Brain microvascular endothelial cell (primary cell): ENCODE results near the gene UHRF1.

Experiments
- DNase-seq: peaks from one replicate; pipeline ENCODE4 v3.0.0-alpha.2; 2020
- H3K27ac ChIP-seq: fragments of 250-450 bp; sonication (Bioruptor Pico); 2 replicates; pipeline ENCODE4 v1.5.1; 2020; ENCODE audit warnings: mild to moderate bottlenecking, moderate library complexity
- H3K27me3 ChIP-seq: fragments of 250-450 bp; sonication (Bioruptor Pico); replicated peaks from 2 replicates; pipeline ENCODE4 v1.5.1; 2020; ENCODE audit warnings: mild to moderate bottlenecking
- H3K36me3 ChIP-seq: fragments of 250-450 bp; sonication (Bioruptor Pico); replicated peaks from 2 replicates; pipeline ENCODE4 v1.5.1; 2020; ENCODE audit warnings: mild to moderate bottlenecking
- H3K4me3 ChIP-seq: 2 replicates; pipeline ENCODE4 v1.5.1; 2011; ENCODE audit warnings: low read depth, mild to moderate bottlenecking, control low read depth, low read length, moderate library complexity
- CTCF ChIP-seq: IDR thresholded peaks from 2 replicates; pipeline ENCODE4 v1.5.1; 2011; ENCODE audit warnings: low read depth, mild to moderate bottlenecking, moderate library complexity, low read length, control low read depth, inconsistent platforms; ENCODE audit errors: missing control alignments
- in situ Hi-C: cut with HindIII; loops from 2 replicates; pipeline ENCODE4 v1.10.0; 2017; ENCODE audit warnings: low sequenced_read_pairs, low pct_ligation_motif_present

Gene UHRF1

GRCh38 chr19:4985551-4985991 is 76.3 kb downstream of the UHRF1 start:
- in situ Hi-C loops = no loop called here
- no peak for TF ChIP-seq CTCF
- Histone ChIP-seq H3K27me3 (no peaks in the 10 kb centered on the region), H3K27ac (no peak overlapping the region), H3K36me3 (no peaks in the 10 kb centered on the region), H3K4me3 (no peak overlapping the region)
- DNase-seq = no peak

GRCh38 chr19:4986056-4986455 is 76.8 kb downstream of the UHRF1 start:
- Histone ChIP-seq H3K36me3 (no peaks in the 10 kb centered on the region), H3K27me3 (no peaks in the 10 kb centered on the region), H3K4me3 (no peak overlapping the region), H3K27ac (no peak overlapping the region)
- in situ Hi-C loops = no loop called here
- TF ChIP-seq CTCF = no peak
- DNase-seq = no peak

GRCh38 chr19:4986471-4986891 is 77.2 kb downstream of the UHRF1 start:
- DNase-seq = no peak
- no peaks in the 10 kb centered on the region for H3K27me3 ChIP-seq
- no peak overlapping the region for H3K27ac ChIP-seq
- in situ Hi-C loops = no loop called here
- H3K4me3 ChIP-seq = no peak overlapping the region
- H3K36me3 ChIP-seq = no peaks in the 10 kb centered on the region
- no peak for TF ChIP-seq CTCF

GRCh38 chr19:4987256-4987655 is 78.0 kb downstream of the UHRF1 start:
- DNase-seq = no peak
- Histone ChIP-seq H3K27ac (no peak overlapping the region), H3K4me3 (no peak overlapping the region), H3K27me3 (no peaks in the 10 kb centered on the region), H3K36me3 (no peaks in the 10 kb centered on the region)
- in situ Hi-C loops = no loop called here
- TF ChIP-seq CTCF = no peak

- in situ Hi-C loops = no loop called here
- Histone ChIP-seq H3K27me3 (no peaks in the 10 kb centered on the region), H3K27ac (peak overlapping the region; percentile 38), H3K36me3 (no peaks in the 10 kb centered on the region), H3K4me3 (no peak overlapping the region)
- no peak for TF ChIP-seq CTCF
- no peak for DNase-seq
Measured at GRCh38 chr19:4987692-4988370, 78.5 kb downstream of the UHRF1 start.

DNA sequence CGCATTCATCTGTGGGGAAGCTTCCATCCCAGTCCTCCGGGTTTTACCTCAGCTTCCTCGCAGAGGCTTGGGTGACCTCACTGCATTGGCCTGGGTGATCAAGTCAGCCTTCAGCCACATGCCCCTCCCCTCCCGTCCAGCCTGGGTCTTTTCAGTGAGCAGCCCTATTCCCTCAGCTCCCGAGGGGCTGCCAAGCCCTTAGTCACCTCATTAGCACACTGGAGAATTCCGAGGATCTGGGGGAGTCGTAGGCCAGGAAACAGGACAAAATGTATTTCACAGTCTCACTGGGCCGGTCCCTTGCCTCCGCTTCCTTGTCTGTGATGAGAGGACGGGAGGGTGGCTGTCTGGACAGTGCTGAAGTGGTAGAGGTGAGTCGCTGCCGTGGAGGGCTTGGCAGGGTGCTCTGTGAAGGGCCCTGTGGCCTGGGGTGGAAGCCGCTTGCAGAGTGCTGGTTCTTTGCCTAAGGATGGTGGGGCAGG is 79.5 kb downstream of the UHRF1 start:
- DNase-seq = peak; percentile 66
- H3K27ac ChIP-seq = peak overlapping the region; percentile 38

More for the DNA sequence above, 79.5 kb downstream of the UHRF1 start:
- no peaks in the 10 kb centered on the region for H3K36me3 ChIP-seq
- in situ Hi-C loops = no loop called here
- no peak overlapping the region for H3K4me3 ChIP-seq
- no peak for TF ChIP-seq CTCF
- no peaks in the 10 kb centered on the region for H3K27me3 ChIP-seq
